Measurements from ENCODE around the gene GRAMD4.
"Not testable (repeated sequence)": the region's sequence is repeated elsewhere in the genome, so short reads cannot be mapped to it uniquely, and the experiment has no call there.

The GRAMD4 gene

GRCh38 chr22:46620588-46621242, 529 bp downstream of the GRAMD4 start:
- DNase-seq (ENCODE audit: low read depth): no peak

GRCh38 chr22:46621243-46621930, 1.2 kb downstream of the GRAMD4 start:
- not testable (repeated sequence) for DNase-seq (ENCODE audit: low read depth)

GRCh38 chr22:46622081-46622521, 1.9 kb downstream of the GRAMD4 start:
- no peak for DNase-seq (ENCODE audit: low read depth)

- no peak for DNase-seq (ENCODE audit: low read depth)
These were observed 5.1 kb downstream of the GRAMD4 start for GRCh38 chr22:46625113-46625842.

GRCh38 chr22:46625843-46626349, 5.7 kb downstream of the GRAMD4 start:
- no peak for DNase-seq (ENCODE audit: low read depth)

GRCh38 chr22:46626356-46626755, 6.2 kb downstream of the GRAMD4 start:
- no peak for DNase-seq (ENCODE audit: low read depth)

- no peak for DNase-seq (ENCODE audit: low read depth)
These were observed 7.0 kb downstream of the GRAMD4 start for GRCh38 chr22:46626911-46627805.

- no peak for DNase-seq (ENCODE audit: low read depth)
These were observed 7.8 kb downstream of the GRAMD4 start for GRCh38 chr22:46627806-46628482.

GRCh38 chr22:46628756-46629155, 8.6 kb downstream of the GRAMD4 start:
- no peak for DNase-seq (ENCODE audit: low read depth)

- DNase-seq (ENCODE audit: low read depth): no peak
These were observed 9.1 kb downstream of the GRAMD4 start for GRCh38 chr22:46629291-46629690.

- DNase-seq (ENCODE audit: low read depth): no peak
These were observed 10.9 kb downstream of the GRAMD4 start for GRCh38 chr22:46631113-46631512.

GRCh38 chr22:46632646-46633249, 12.6 kb downstream of the GRAMD4 start:
- no peak for DNase-seq (ENCODE audit: low read depth)

- no peak for DNase-seq (ENCODE audit: low read depth)
These were observed 13.2 kb downstream of the GRAMD4 start for GRCh38 chr22:46633334-46633890.

GRCh38 chr22:46634011-46634699, 14.0 kb downstream of the GRAMD4 start:
- DNase-seq (ENCODE audit: low read depth): no peak

GRCh38 chr22:46634973-46635685, 14.9 kb downstream of the GRAMD4 start:
- DNase-seq (ENCODE audit: low read depth): not testable (repeated sequence)

- no peak for DNase-seq (ENCODE audit: low read depth)
These were observed 15.6 kb downstream of the GRAMD4 start for GRCh38 chr22:46635756-46636155.

- no peak for DNase-seq (ENCODE audit: low read depth)
These were observed 16.2 kb downstream of the GRAMD4 start for GRCh38 chr22:46636221-46637002.

All from stimulated activated CD8-positive, alpha-beta memory T cell treated with anti-CD3 and anti-CD28 coated beads, Interleukin-4, amount 100 ng/mL, for 24 hours (primary cell).